OCI-LY1 (cell line): ENCODE measurements around the gene FARP1.

Experiments
- H2AFZ ChIP-seq: fragments of 200-600 bp; sonication (generic), shearing (Covaris generic); 2 replicates; pipeline ENCODE4 v1.6.0; 2014; ENCODE audit warnings: antibody characterized with exemption, mild to moderate bottlenecking, low read length
- H3F3A ChIP-seq: fragments of 200-600 bp; sonication (generic), shearing (Covaris generic); 2 replicates; pipeline ENCODE4 v1.6.0; 2014; ENCODE audit warnings: mild to moderate bottlenecking, antibody characterized with exemption, low read length, moderate library complexity; ENCODE audit not compliant: insufficient read depth
- H3K27ac ChIP-seq: fragments of 200-600 bp; sonication (generic); 2 replicates; pipeline ENCODE4 v1.5.1; 2014; ENCODE audit warnings: low read length, mixed run types, mild to moderate bottlenecking, low read depth; ENCODE audit not compliant: poor library complexity, severe bottlenecking
- H3K27me3 ChIP-seq: fragments of 200-600 bp; sonication (generic); 2 replicates; pipeline ENCODE4 v1.6.0; 2014; ENCODE audit warnings: antibody characterized with exemption, mild to moderate bottlenecking, low read length, moderate library complexity; ENCODE audit not compliant: insufficient read depth
- H3K36me3 ChIP-seq: fragments of 200-600 bp; sonication (generic); 2 replicates; pipeline ENCODE4 v1.6.1; 2014; ENCODE audit warnings: mild to moderate bottlenecking, antibody characterized with exemption, low read length, moderate library complexity, mixed read lengths; ENCODE audit not compliant: insufficient read depth
- H3K4me1 ChIP-seq: fragments of 200-600 bp; sonication (generic); 2 replicates; pipeline ENCODE4 v1.5.1; 2014; ENCODE audit warnings: mild to moderate bottlenecking, low read length, moderate library complexity; ENCODE audit not compliant: insufficient read depth, severe bottlenecking
- H3K4me2 ChIP-seq: fragments of 200-600 bp; sonication (generic), shearing (Covaris generic); 2 replicates; pipeline ENCODE4 v1.6.1; 2014; ENCODE audit warnings: low read length
- H3K4me3 ChIP-seq: fragments of 200-600 bp; sonication (generic); 2 replicates; pipeline ENCODE4 v1.5.1; 2014; ENCODE audit warnings: low read length, low read depth, mild to moderate bottlenecking, mixed read lengths; ENCODE audit not compliant: poor library complexity, severe bottlenecking
- H3K79me2 ChIP-seq: fragments of 200-600 bp; shearing (Covaris generic); 2 replicates; pipeline ENCODE4 v1.6.1; 2016; ENCODE audit warnings: mixed run types, low read length, mixed read lengths; ENCODE audit not compliant: insufficient read depth
- H3K9ac ChIP-seq: fragments of 200-600 bp; sonication (generic), shearing (Covaris generic); 2 replicates; pipeline ENCODE4 v1.6.1; 2014; ENCODE audit warnings: mild to moderate bottlenecking, low read length, mixed read lengths
- H3K9me2 ChIP-seq: fragments of 200-600 bp; sonication (generic), shearing (Covaris generic); 2 replicates; pipeline ENCODE4 v1.6.1; 2014; ENCODE audit warnings: low read depth, mild to moderate bottlenecking, low read length, mixed read lengths
- H3K9me3 ChIP-seq: fragments of 200-600 bp; shearing (Covaris generic); 2 replicates; pipeline ENCODE4 v1.6.1; 2014; ENCODE audit warnings: low read length, mixed read lengths
- H4K20me1 ChIP-seq: fragments of 200-600 bp; sonication (generic), shearing (Covaris generic); 2 replicates; pipeline ENCODE4 v1.6.0; 2016; ENCODE audit warnings: mild to moderate bottlenecking, low read length; ENCODE audit not compliant: insufficient read depth
- EZH2 ChIP-seq: fragments of 200-600 bp; sonication (generic), shearing (Covaris generic); IDR thresholded peaks from 2 replicates; pipeline ENCODE4 v1.8.0; 2017; ENCODE audit warnings: borderline replicate concordance, mixed run types, mild to moderate bottlenecking, antibody characterized with exemption, low read length, moderate library complexity, mixed read lengths
- TF ChIP-seq, protein P1 (sequence below): fragments of 200-600 bp; sonication (generic), shearing (Covaris generic); IDR thresholded peaks from 2 replicates; pipeline ENCODE4 v1.5.1; 2017; ENCODE audit warnings: mild to moderate bottlenecking, antibody characterized with exemption, low read length, moderate library complexity, mixed read lengths

Gene FARP1

DNA sequence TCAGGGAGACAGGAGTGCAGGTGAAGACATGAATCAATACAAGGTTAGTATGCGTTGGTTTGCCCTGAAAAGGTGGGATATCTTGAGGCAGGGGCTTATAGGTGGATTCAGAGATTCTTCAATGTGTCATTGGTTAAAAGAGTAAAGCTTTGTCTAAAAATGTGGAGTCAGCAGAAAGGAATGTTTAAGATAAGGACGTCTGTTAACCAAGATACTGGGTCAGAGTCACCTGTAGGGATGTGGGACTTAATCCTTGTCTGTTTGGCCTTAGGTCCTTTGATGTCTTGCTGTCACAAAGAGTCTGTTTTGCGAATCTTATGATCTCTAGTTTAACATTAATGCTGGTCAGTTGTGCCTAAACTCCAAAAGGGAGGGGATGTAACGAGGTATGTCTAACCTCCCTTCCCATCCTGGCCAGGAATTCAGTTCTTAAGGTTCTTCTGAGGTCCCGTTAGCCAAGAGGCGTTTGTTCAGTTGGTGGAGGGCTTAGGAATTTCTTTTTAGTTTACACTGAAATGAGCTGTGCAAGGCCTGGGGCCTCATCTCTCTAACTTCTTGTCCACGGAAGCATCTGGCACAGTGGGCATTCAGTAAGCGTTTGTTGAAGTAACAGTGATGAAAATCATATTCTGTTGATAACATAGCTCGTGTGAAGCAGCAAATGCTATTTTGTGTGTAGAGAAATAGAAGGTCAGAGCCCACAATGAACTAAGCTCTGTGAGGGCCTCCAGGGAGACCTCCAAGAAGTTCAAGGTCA, 130.4 kb downstream of the FARP1 start:
- no peaks in the 10 kb centered on the region for H3K79me2 ChIP-seq
- no peak overlapping the region for H2AFZ ChIP-seq
- no peaks in the 10 kb centered on the region for H3K4me1 ChIP-seq

DNA sequence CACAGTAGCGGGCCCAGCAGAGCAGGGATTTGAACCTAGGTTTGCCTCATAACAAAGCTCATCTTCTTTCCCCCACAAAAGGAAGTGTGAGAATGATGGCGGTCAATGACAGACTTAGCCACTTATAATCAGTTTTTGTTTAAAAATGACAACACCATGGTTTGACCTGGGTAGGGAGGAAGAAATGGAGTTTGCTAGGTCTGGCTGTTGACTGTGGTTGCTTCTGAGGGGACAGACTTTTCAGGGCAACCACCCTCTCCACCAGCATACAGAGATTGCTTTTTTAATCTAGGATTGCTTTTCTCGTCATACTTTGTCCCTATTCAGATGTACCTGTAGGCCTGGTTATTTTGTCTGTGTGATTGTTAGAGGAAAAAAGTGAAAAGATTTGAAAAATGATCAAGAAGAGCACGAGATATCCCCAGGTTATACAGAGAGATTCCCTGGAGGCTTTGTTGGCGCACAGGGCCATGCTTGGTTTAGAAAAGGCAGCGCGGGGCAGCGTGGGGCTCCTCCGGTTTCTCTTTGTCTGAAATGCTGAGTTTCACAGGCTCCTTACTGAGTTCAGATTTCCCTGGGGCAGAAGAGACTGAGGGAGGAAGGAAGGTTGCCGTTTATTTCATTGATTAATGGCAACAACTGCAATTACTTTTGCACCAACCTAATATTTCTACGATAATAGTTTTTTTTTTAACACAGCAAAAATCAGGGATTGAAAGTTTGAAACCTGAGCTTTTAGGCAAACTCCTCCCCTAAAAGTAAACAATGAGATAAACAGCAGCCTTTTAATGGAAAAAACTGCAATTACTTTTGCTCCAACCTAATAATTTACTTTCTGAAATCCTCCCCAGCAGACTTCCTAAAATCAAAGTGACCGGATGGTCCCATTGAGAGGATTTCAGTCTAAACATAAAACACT, 131.2 kb downstream of the FARP1 start:
- Histone ChIP-seq H3K9ac (no peak overlapping the region), H3F3A (no peaks in the 10 kb centered on the region), H3K9me3 (no peaks in the 10 kb centered on the region), H3K4me3 (no peak overlapping the region), H3K27ac (no peak overlapping the region), H3K36me3 (no peaks in the 10 kb centered on the region), H3K79me2 (no peaks in the 10 kb centered on the region), H4K20me1 (no peaks in the 10 kb centered on the region), H2AFZ (no peak overlapping the region), H3K4me2 (no peak overlapping the region), H3K27me3 (peaks cover 4% of the 10 kb centered on the region; the same call in 1 of the 2 replicates), H3K4me1 (no peaks in the 10 kb centered on the region), H3K9me2 (no peaks in the 10 kb centered on the region)
- TF ChIP-seq, protein P1, sequence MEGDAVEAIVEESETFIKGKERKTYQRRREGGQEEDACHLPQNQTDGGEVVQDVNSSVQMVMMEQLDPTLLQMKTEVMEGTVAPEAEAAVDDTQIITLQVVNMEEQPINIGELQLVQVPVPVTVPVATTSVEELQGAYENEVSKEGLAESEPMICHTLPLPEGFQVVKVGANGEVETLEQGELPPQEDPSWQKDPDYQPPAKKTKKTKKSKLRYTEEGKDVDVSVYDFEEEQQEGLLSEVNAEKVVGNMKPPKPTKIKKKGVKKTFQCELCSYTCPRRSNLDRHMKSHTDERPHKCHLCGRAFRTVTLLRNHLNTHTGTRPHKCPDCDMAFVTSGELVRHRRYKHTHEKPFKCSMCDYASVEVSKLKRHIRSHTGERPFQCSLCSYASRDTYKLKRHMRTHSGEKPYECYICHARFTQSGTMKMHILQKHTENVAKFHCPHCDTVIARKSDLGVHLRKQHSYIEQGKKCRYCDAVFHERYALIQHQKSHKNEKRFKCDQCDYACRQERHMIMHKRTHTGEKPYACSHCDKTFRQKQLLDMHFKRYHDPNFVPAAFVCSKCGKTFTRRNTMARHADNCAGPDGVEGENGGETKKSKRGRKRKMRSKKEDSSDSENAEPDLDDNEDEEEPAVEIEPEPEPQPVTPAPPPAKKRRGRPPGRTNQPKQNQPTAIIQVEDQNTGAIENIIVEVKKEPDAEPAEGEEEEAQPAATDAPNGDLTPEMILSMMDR = no peak
- no peak for TF ChIP-seq EZH2

More for the DNA sequence above, 130.4 kb downstream of the FARP1 start:
- no peak overlapping the region for H3K9ac ChIP-seq
- no peaks in the 10 kb centered on the region for H4K20me1 ChIP-seq
- H3F3A ChIP-seq = no peaks in the 10 kb centered on the region
- H3K9me2 ChIP-seq = no peaks in the 10 kb centered on the region
- no peaks in the 10 kb centered on the region for H3K9me3 ChIP-seq
- TF ChIP-seq, protein P1 = no peak
- no peak for TF ChIP-seq EZH2
- no peak overlapping the region for H3K4me3 ChIP-seq
- no peaks in the 10 kb centered on the region for H3K36me3 ChIP-seq
- no peak overlapping the region for H3K27ac ChIP-seq
- H3K4me2 ChIP-seq = no peak overlapping the region
- H3K27me3 ChIP-seq = peaks cover 4% of the 10 kb centered on the region; the same call in 1 of the 2 replicates

DNA sequence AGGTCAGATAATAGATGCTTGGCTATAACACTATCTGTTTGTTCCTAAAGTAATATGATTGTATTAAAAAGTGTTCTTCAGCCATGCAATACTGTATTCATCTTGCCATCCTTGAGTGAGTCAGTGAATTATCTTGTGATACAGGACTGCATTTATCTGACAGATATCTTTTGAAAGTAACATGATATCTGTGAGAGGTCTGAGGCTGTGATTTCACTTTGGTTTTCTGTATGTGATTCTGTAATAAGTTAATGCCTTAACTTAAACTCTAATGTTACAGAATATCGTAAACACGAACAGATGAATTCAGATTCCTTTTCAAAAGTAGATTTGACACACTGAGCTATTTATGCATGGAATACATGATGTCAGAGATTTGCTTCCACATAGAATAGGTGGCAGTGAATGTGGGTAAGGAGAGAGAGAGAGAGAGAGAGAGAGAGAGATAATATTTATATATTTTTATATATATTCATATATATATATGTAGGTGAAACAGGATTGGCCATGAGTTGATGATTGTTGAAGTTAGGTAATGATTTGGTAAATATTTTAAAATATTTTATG, 132.1 kb downstream of the FARP1 start:
- Histone ChIP-seq H3K9ac (no peak overlapping the region), H3F3A (no peaks in the 10 kb centered on the region), H4K20me1 (no peaks in the 10 kb centered on the region), H3K4me3 (no peak overlapping the region), H3K27me3 (peaks cover 8% of the 10 kb centered on the region; the same call in 1 of the 2 replicates), H3K4me1 (no peaks in the 10 kb centered on the region), H2AFZ (no peak overlapping the region), H3K9me3 (no peaks in the 10 kb centered on the region), H3K27ac (no peak overlapping the region), H3K36me3 (no peaks in the 10 kb centered on the region), H3K4me2 (no peak overlapping the region), H3K9me2 (no peaks in the 10 kb centered on the region), H3K79me2 (no peaks in the 10 kb centered on the region)
- TF ChIP-seq EZH2 = no peak
- TF ChIP-seq, protein P1 = no peak
